Heart left ventricle (tissue), 16 donors: Measurements from ENCODE around the gene COMMD4. TPM values are rescaled to one million over a fixed set of nuclear protein-coding genes. Genes with fewer than 3 reads are reported as not detected.
"Not testable (repeated sequence)": the region's sequence is repeated elsewhere in the genome, so short reads cannot be mapped to it uniquely, and the experiment has no call there.

ENCODE experiments used
- ATAC-seq, 4 donors: fragments of 200-7000 bp; cut with Tn5 transposase; one replicate each; pipeline ENCODE4 v1.9.1; 2020 to 2022; ENCODE audit warnings: moderate library complexity in 4 of 4, mild to moderate bottlenecking in 3 of 4, moderate number of reproducible peaks in 1 of 4
- DNase-seq, 5 donors: peaks; one replicate each; pipeline ENCODE4 v3.0.0-alpha.2; 2020
- H3K27ac ChIP-seq, 12 donors: fragments of 200-600 bp; sonication (generic) in 4 of 12; one replicate each; pipeline versions ENCODE4 v1.5.0 to v1.8.0; 2016 to 2022; ENCODE audit warnings: mild to moderate bottlenecking in 2 of 12
- H3K27me3 ChIP-seq, 9 donors: fragments of 200-600 bp; sonication (generic) in 2 of 9; one replicate each; pipeline versions ENCODE4 v1.5.1 to v1.8.0; 2016 to 2022; ENCODE audit warnings: mild to moderate bottlenecking in 3 of 9
- H3K36me3 ChIP-seq, 9 donors: fragments of 200-600 bp; sonication (generic) in 2 of 9; one replicate each; pipeline versions ENCODE4 v1.5.0 to v1.8.0; 2018 to 2022; ENCODE audit warnings: mild to moderate bottlenecking in 2 of 9
- H3K4me1 ChIP-seq, 12 donors: fragments of 200-600 bp; sonication (generic) in 4 of 12; one replicate each; pipeline versions ENCODE4 v1.5.0 to v1.8.0; 2016 to 2022; ENCODE audit warnings: mild to moderate bottlenecking in 3 of 12
- H3K4me3 ChIP-seq, 12 donors: fragments of 200-600 bp; sonication (generic) in 4 of 12; one replicate each; pipeline versions ENCODE4 v1.5.0 to v1.8.0; 2017 to 2022; ENCODE audit warnings: mild to moderate bottlenecking in 9 of 12, moderate library complexity in 4 of 12
- H3K9me3 ChIP-seq, 12 donors: fragments of 200-600 bp; sonication (generic) in 4 of 12; one replicate each; pipeline versions ENCODE4 v1.5.0 to v1.8.0; 2016 to 2022; ENCODE audit warnings: mild to moderate bottlenecking in 1 of 12
- CTCF ChIP-seq, 12 donors: fragments of 200-600 bp; sonication (generic) in 4 of 12; IDR thresholded peaks; one replicate each; pipeline versions ENCODE4 v1.5.0 to v1.8.0; 2018 to 2022; ENCODE audit warnings: antibody characterized with exemption in 12 of 12, mild to moderate bottlenecking in 5 of 12
- POLR2A ChIP-seq, 2 donors: fragments of 450-650 bp; IDR thresholded peaks; one replicate each; pipeline ENCODE4 v1.6.1; 2017; ENCODE audit warnings: antibody characterized with exemption in 2 of 2, mild to moderate bottlenecking in 2 of 2, moderate library complexity in 2 of 2
- WGBS, 4 donors: extraction: QIAGEN DNeasy Blood & Tissue Kit in 2 of 4; methylation state at CpG; one replicate each; pipeline versions ENCODE4 v1.1.5 to v1.1.7; 2013 to 2018; 5-methylcytosine and 5-hydroxymethylcytosine counted together
- intact Hi-C, 10 donors: fragments of 100-400 bp; cut with DNase I; formaldehyde crosslinking; loops; one replicate each; pipeline versions ENCODE4 v1.11.1 to v1.14.2; 2022
- polyA plus RNA-seq, 2 donors: library from polyadenylated mRNA; stranded (reverse); fragments of 200-250 nt; gene quantifications; one replicate each; pipeline ENCODE4 v1.2.3, GENCODE V29; 2013
- total RNA-seq, 9 donors: library from RNA; depleted of rRNA in 2 of 9; stranded (reverse); fragments of >200 nt in 2 of 9; fragmentation: NEBNext Ultra II Directional in 3 of 9; extraction: Animal tissue kit (Norgen Biotek cat#: 25700) in 3 of 9; gene quantifications; one replicate each; pipeline versions ENCODE4 v1.1.0 to v1.2.4, GENCODE V29; 2016 to 2023
- donor health status: ischemic (EF 13 %, LVEDD 7.1; RV severe dilation, severe dysfunction).
- donor health status: healthy with polysubstance abuse.
- donor health status: DM: no; HTN: yes; CAD: no.
- donor health status: DM: no; HTN: no; CAD: no.
- donor health status: ischemic (EF 25% LVEDD 6.9; RV normal size, moderate dysfunction).
- donor health status: ischemic (EF 25% LVEDD 5.7; RV mildly dilated, moderate dysfunction).
- donor health status: healthy.
- donor health status: DM: yes; HTN: yes; CAD: no.
- donor health status: ischemic (EF 35%, LVEDD 5.7; RV mildly dilated, moderate dysfunction).
- donor health status: nonischemic (EF 11% LVEDD 7.7; RV severe dilation, severe dysfunction).
- donor health status: DM: yes; HTN: yes; CAD: no.
- donor health status: PGD.
- donor health status: ischemic (EF 29% LVEDD 5.4; RV normal size, mild dysfunction).
- donor health status: nonischemic (EF 23%, LVEDD 6.1; RV moderate dilation, normal function).

Gene COMMD4
- total and polyA plus RNA-seq, 11 donors: 23.9 to 66.9 (median 37.6) TPM

GRCh38 chr15:75313116-75313845 lies 22.6 kb upstream of the COMMD4 start:
- no peak overlapping the region for H3K4me3 ChIP-seq
- H3K4me1 ChIP-seq: no peaks in the 10 kb centered on the region
- TF ChIP-seq POLR2A (IDR thresholded peaks at IDR 0.05) (no peak), CTCF (IDR thresholded peaks at IDR 0.05) (no peak)
- intact Hi-C loops: loop anchor here in 3 of 10 donors (10.0 kb wide), 2 partner anchors 78 to 298 kb away; no protein-coding TSS in a partner anchor
- no peak for ATAC-seq
- H3K27me3 ChIP-seq: peaks cover 0 to 10% (median under 1%) of the 10 kb centered on the region in 9 donors
- no peak overlapping the region for H3K27ac ChIP-seq
- no peaks in the 10 kb centered on the region for H3K36me3 ChIP-seq
- no peak for DNase-seq
- 83 to 87% (median 84%) methylated on average over 8 to 13 of the region's 13 CpGs for WGBS, 4 donors
- no peaks in the 10 kb centered on the region for H3K9me3 ChIP-seq

DNA sequence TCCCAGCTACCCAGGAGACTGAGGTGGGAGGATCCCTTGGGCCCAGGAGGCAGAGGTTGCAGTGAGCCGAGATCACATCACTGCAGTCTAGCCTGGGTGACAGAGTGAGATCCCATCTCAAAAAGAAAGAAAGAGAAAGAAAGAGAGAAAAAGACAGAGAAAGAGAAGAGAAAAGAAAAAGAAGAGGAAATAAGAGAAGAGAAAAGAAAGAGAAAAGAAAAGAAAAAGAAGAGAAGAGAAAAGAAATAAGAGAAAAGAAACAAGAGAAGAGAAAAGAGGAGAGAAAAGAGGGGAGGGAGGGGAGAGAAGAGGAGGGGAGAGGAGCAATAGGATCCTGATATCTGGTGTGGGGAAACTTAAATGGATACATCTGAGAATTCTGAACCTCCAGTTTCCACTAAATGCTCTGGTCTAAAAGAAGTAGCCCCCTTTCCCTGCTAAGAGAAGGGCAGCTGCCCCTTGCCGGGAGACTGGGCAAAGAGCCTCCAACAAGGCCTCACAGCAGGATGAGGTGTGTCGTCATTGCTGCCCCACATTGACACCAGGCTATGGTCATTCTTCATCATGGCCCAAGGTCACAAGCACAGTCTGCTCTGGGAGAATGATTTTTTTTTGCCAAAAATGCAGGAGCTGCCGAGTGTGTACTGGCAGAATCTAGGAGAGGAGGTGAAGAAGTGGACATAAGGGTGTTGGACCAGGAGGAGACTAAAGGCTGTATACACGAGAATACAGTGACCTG lies 21.1 kb upstream of the COMMD4 start:
- TF ChIP-seq CTCF (IDR thresholded peaks at IDR 0.05) (no peak), POLR2A (IDR thresholded peaks at IDR 0.05) (no peak)
- DNase-seq (no peak), ATAC-seq (no peak)
- no peaks in the 10 kb centered on the region for H3K9me3 ChIP-seq
- WGBS, 4 donors: 75 to 84% (median 83%) methylated on average over 5 of the region's 5 CpGs
- peaks cover 0 to 4% (median 0%) of the 10 kb centered on the region in 9 donors for H3K27me3 ChIP-seq
- no peak overlapping the region for H3K27ac ChIP-seq
- H3K4me1 ChIP-seq: no peaks in the 10 kb centered on the region
- H3K4me3 ChIP-seq: no peak overlapping the region
- H3K36me3 ChIP-seq: no peaks in the 10 kb centered on the region
- intact Hi-C loops: loop anchor here in 3 of 10 donors (10.0 kb wide), 2 partner anchors 80 to 300 kb away; no protein-coding TSS in a partner anchor

GRCh38 chr15:75319231-75319897 lies 16.5 kb upstream of the COMMD4 start:
- not testable (repeated sequence) for H3K4me1 ChIP-seq, H3K27ac ChIP-seq, H3K9me3 ChIP-seq, DNase-seq, ATAC-seq, H3K27me3 ChIP-seq, H3K36me3 ChIP-seq, H3K4me3 ChIP-seq
- WGBS, 4 donors: 82 to 86% (median 84%) methylated on average over 5 of the region's 5 CpGs
- intact Hi-C loops: loop anchor here in 3 of 10 donors (10.0 kb wide), 2 partner anchors 85 to 305 kb away; no protein-coding TSS in a partner anchor

DNA sequence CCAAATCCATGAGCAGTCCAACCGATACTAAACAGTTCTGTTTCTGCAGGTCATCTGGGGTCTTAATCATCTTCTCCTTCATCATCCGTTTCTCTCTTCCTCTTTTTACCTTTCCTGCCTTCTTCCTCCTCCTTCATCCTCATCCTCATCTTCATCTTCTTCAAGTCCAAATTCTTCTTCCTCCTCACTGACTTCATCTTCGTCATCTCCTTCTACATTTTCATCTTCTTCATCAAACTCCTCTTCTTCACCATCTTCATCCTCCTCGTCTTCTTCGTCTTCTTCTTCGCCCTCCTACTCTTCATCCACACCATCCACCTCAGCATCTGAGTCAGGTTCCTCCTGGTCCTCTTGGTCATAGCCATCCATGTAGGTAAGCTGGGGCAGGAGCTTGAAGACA lies 14.2 kb upstream of the COMMD4 start:
- 88 to 90% (median 89%) methylated on average over 6 of the region's 6 CpGs for WGBS, 4 donors
- no peak for TF ChIP-seq CTCF (IDR thresholded peaks at IDR 0.05)
- no peak for TF ChIP-seq POLR2A (IDR thresholded peaks at IDR 0.05)
- Histone ChIP-seq H3K9me3 (no peaks in the 10 kb centered on the region), H3K4me1 (no peaks in the 10 kb centered on the region), H3K36me3 (no peaks in the 10 kb centered on the region), H3K4me3 (no peak overlapping the region), H3K27ac (no peak overlapping the region), H3K27me3 (no peaks in the 10 kb centered on the region)
- no peak for DNase-seq
- ATAC-seq: no peak
- intact Hi-C loops: loop anchor here in 2 of 10 donors (10.0 kb wide), 1 partner anchor 87 kb away; no protein-coding TSS in a partner anchor
